ENCODE results near the gene CLDN14. TPM values are rescaled to one million over a fixed set of nuclear protein-coding genes. Genes with fewer than 3 reads are reported as not detected.

The CLDN14 gene
- total RNA-seq, 1 experiment from 2014 or later = 8.9 TPM

- intact Hi-C loops (cut with micrococcal nuclease) = no loop called here
- H3K79me2 ChIP-seq (ENCODE audit: low read length) = peaks cover 28% of the 10 kb centered on the region
- DNase-seq = no peak
- no peak overlapping the region for H3K4me2 ChIP-seq (ENCODE audit: low read length)
- H4K20me1 ChIP-seq (ENCODE audit: low read length) = no peaks in the 10 kb centered on the region
- H2AFZ ChIP-seq (ENCODE audit: low read length) = no peak overlapping the region
- no peaks in the 10 kb centered on the region for H3F3A ChIP-seq (ENCODE audit: low read length, unreplicated experiment)
- H3K9me3 ChIP-seq (ENCODE audit: low read length) = no peaks in the 10 kb centered on the region
- H3K27me3 ChIP-seq (ENCODE audit: low read length) = no peaks in the 10 kb centered on the region
- H3K27ac ChIP-seq (ENCODE audit: low read length) = peak overlapping the region; percentile 68; the same call in 1 of the 2 replicates
- no peak overlapping the region for H3K9ac ChIP-seq (ENCODE audit: low read length)
- POLR2A ChIA-PET (ENCODE audit: unreplicated experiment) = no interaction called here
- no peak overlapping the region for H3K4me3 ChIP-seq (ENCODE audit: low read length)
- no TSS peak for BruUV-seq (replicated peaks)
- ATAC-seq = no peak
- H3K4me1 ChIP-seq (ENCODE audit: insufficient read depth, low read length) = peaks cover 40% of the 10 kb centered on the region
- H3K36me3 ChIP-seq (ENCODE audit: low read depth, low read length) = no peaks in the 10 kb centered on the region
- TF ChIP-seq EZH2 (IDR thresholded peaks at IDR 0.05; ENCODE audit: low read length, unreplicated experiment) = no peak
- no peak for TF ChIP-seq CTCF (conservative IDR thresholded peaks at IDR 0.05; ENCODE audit: low read depth, low read length)
- no peak for TF ChIP-seq EZH2phosphoT487 (IDR thresholded peaks at IDR 0.05; ENCODE audit: borderline replicate concordance, low read length)
- CTCF ChIA-PET = no interaction called here
- no peaks in the 10 kb centered on the region for H3K9me2 ChIP-seq (replicated peaks; ENCODE audit: low read length)
These were observed 19.1 kb downstream of the CLDN14 start for GRCh38 chr21:36460866-36461265.

- intact Hi-C loops (cut with micrococcal nuclease) = no loop called here
- no peak overlapping the region for H3K4me2 ChIP-seq (ENCODE audit: low read length)
- peaks cover 21% of the 10 kb centered on the region for H3K79me2 ChIP-seq (ENCODE audit: low read length)
- H3K36me3 ChIP-seq (ENCODE audit: low read depth, low read length) = no peaks in the 10 kb centered on the region
- H3K9me3 ChIP-seq (ENCODE audit: low read length) = no peaks in the 10 kb centered on the region
- DNase-seq (no peak), ATAC-seq (no peak)
- BruUV-seq (replicated peaks) = no TSS peak
- H3K4me3 ChIP-seq (ENCODE audit: low read length) = no peak overlapping the region
- no peak overlapping the region for H3K9ac ChIP-seq (ENCODE audit: low read length)
- no peaks in the 10 kb centered on the region for H3K27me3 ChIP-seq (ENCODE audit: low read length)
- ChIA-PET POLR2A (ENCODE audit: unreplicated experiment) (interaction anchor here (0.8 kb wide), 1 partner anchor 29 kb away, joined by 16 read pairs; no protein-coding TSS in a partner anchor), CTCF (no interaction called here)
- H2AFZ ChIP-seq (ENCODE audit: low read length) = no peak overlapping the region
- peaks cover 22% of the 10 kb centered on the region for H3K4me1 ChIP-seq (ENCODE audit: insufficient read depth, low read length)
- TF ChIP-seq CTCF (conservative IDR thresholded peaks at IDR 0.05; ENCODE audit: low read depth, low read length) (no peak), EZH2phosphoT487 (IDR thresholded peaks at IDR 0.05; ENCODE audit: borderline replicate concordance, low read length) (no peak), EZH2 (IDR thresholded peaks at IDR 0.05; ENCODE audit: low read length, unreplicated experiment) (no peak)
- H3K27ac ChIP-seq (ENCODE audit: low read length) = peak overlapping the region; percentile 45; the same call in 1 of the 2 replicates
- no peaks in the 10 kb centered on the region for H4K20me1 ChIP-seq (ENCODE audit: low read length)
- no peaks in the 10 kb centered on the region for H3F3A ChIP-seq (ENCODE audit: low read length, unreplicated experiment)
- H3K9me2 ChIP-seq (replicated peaks; ENCODE audit: low read length) = no peaks in the 10 kb centered on the region
These were observed 20.8 kb downstream of the CLDN14 start for GRCh38 chr21:36459098-36459497.

- Histone ChIP-seq H3K36me3 (ENCODE audit: low read depth, low read length) (no peaks in the 10 kb centered on the region), H3K27me3 (ENCODE audit: low read length) (no peaks in the 10 kb centered on the region), H3K79me2 (ENCODE audit: low read length) (peaks cover 11% of the 10 kb centered on the region; the same call in 1 of the 2 replicates), H4K20me1 (ENCODE audit: low read length) (no peaks in the 10 kb centered on the region), H3K9me2 (replicated peaks; ENCODE audit: low read length) (no peaks in the 10 kb centered on the region), H3K4me2 (ENCODE audit: low read length) (no peak overlapping the region), H3K9ac (ENCODE audit: low read length) (no peak overlapping the region), H3K4me1 (ENCODE audit: insufficient read depth, low read length) (peaks cover 13% of the 10 kb centered on the region), H3K4me3 (ENCODE audit: low read length) (no peak overlapping the region), H3F3A (ENCODE audit: low read length, unreplicated experiment) (no peaks in the 10 kb centered on the region), H3K9me3 (ENCODE audit: low read length) (no peaks in the 10 kb centered on the region), H2AFZ (ENCODE audit: low read length) (no peak overlapping the region), H3K27ac (ENCODE audit: low read length) (no peak overlapping the region)
- CTCF ChIA-PET = no interaction called here
- no peak for ATAC-seq
- intact Hi-C loops (cut with micrococcal nuclease) = no loop called here
- no TSS peak for BruUV-seq (replicated peaks)
- POLR2A ChIA-PET (ENCODE audit: unreplicated experiment) = no interaction called here
- TF ChIP-seq CTCF (conservative IDR thresholded peaks at IDR 0.05; ENCODE audit: low read depth, low read length) = no peak
- TF ChIP-seq EZH2 (IDR thresholded peaks at IDR 0.05; ENCODE audit: low read length, unreplicated experiment) = no peak
- TF ChIP-seq EZH2phosphoT487 (IDR thresholded peaks at IDR 0.05; ENCODE audit: borderline replicate concordance, low read length) = no peak
- DNase-seq = no peak
These were observed 23.1 kb downstream of the CLDN14 start for GRCh38 chr21:36456729-36457414.
